BE2C (cell line): ENCODE data around the gene EXT2.

ENCODE experiments used
- DNase-seq: peaks from one replicate; pipeline ENCODE4 v3.0.0-alpha.2; 2020
- H3K27me3 ChIP-seq: fragments of 250-450 bp; sonication (Bioruptor Pico); 2 replicates; pipeline ENCODE4 v1.5.1; 2020; ENCODE audit warnings: mild to moderate bottlenecking
- H3K36me3 ChIP-seq: fragments of 250-450 bp; sonication (Bioruptor Pico); 2 replicates; pipeline ENCODE4 v1.5.1; 2020; ENCODE audit warnings: mild to moderate bottlenecking
- H3K4me1 ChIP-seq: fragments of 250-450 bp; sonication (Bioruptor Pico); 2 replicates; pipeline ENCODE4 v1.5.1; 2020
- H3K4me3 ChIP-seq: 2 replicates; pipeline ENCODE4 v1.5.1; 2011; ENCODE audit warnings: low read depth, low read length
- H3K9me3 ChIP-seq: fragments of 250-450 bp; sonication (Bioruptor Pico); 2 replicates; pipeline ENCODE4 v1.5.1; 2020
- TF ChIP-seq, protein P1 (sequence below): IDR thresholded peaks from 2 replicates; pipeline ENCODE4 v1.5.1; 2012; ENCODE audit warnings: mild to moderate bottlenecking, low read depth, low read length

The EXT2 gene

DNA sequence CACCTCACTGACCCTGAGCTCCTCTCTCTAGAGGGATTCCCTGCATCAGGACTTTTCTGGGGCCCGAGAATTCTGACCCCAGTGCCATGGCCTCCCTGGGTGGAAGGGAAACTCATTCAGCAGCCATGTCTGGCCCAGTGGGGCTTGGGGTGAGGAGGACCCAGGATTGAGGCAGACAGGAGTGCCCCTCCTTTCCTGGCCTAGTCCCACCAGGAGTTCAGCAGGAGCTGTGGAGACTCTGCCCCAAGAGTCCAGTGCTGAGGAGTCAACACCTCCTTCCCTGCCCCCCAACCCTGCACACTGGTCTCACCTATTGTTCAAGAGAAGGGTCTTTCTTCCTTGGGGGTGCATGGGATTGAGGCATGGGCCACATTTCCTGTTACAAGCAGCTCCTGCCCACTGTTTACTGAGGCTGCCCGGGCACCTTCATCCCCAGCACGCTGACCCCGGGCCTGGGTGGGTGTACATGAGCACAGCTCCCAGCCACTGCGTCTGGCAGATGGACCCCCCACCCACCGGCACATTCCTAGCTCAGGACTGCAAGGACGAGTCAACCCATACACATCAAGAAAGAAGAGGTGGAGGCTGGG lies 180.6 kb downstream of the EXT2 start:
- TF ChIP-seq, protein P1, sequence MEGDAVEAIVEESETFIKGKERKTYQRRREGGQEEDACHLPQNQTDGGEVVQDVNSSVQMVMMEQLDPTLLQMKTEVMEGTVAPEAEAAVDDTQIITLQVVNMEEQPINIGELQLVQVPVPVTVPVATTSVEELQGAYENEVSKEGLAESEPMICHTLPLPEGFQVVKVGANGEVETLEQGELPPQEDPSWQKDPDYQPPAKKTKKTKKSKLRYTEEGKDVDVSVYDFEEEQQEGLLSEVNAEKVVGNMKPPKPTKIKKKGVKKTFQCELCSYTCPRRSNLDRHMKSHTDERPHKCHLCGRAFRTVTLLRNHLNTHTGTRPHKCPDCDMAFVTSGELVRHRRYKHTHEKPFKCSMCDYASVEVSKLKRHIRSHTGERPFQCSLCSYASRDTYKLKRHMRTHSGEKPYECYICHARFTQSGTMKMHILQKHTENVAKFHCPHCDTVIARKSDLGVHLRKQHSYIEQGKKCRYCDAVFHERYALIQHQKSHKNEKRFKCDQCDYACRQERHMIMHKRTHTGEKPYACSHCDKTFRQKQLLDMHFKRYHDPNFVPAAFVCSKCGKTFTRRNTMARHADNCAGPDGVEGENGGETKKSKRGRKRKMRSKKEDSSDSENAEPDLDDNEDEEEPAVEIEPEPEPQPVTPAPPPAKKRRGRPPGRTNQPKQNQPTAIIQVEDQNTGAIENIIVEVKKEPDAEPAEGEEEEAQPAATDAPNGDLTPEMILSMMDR: no peak
- Histone ChIP-seq H3K9me3 (no peaks in the 10 kb centered on the region), H3K4me1 (no peaks in the 10 kb centered on the region), H3K27me3 (no peaks in the 10 kb centered on the region), H3K4me3 (no peak overlapping the region), H3K36me3 (no peaks in the 10 kb centered on the region)
- DNase-seq: no peak

DNA sequence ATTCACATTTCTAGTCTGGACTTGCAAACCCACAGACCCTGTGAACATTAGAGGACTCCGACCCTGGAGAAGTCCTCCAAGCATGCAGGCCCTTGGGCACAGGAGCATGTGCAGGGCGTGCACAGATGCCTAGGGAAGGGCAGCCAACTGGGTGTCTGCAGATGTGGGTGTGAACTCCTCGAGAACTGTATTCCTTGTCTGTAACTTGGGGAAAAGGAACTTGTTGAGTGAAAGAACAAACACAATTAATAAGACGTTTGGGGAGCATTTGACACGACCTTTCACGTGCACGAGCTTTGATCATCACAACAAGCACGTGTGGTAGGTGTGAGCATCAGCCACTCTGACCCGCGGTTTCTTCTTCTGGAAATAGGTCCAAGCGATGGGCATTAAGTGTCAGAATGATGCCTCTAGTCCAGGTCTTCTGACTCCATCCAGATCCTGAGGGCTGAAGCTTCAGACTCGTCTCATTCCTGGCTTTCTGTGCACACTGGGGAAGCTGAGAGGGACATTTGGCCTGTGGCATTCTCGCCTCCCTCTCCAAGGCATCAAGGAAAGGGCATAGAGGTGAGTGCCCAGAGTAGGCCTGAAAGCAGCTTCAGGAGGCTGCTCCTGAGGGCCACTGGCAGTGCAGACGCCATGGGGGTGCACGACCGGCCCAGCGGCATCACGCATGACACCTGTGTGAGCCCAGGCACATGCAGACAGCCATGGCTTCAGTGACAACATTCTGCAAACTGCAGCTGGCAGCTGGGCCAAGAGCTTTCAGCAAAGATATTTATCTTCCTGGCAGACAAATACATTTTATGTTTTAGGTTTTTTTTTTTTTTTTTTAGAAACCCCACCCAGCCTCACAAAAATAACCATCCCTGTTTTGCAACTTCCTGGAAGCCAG lies 182.0 kb downstream of the EXT2 start:
- H3K27me3 ChIP-seq: no peaks in the 10 kb centered on the region
- H3K36me3 ChIP-seq: no peaks in the 10 kb centered on the region

DNA sequence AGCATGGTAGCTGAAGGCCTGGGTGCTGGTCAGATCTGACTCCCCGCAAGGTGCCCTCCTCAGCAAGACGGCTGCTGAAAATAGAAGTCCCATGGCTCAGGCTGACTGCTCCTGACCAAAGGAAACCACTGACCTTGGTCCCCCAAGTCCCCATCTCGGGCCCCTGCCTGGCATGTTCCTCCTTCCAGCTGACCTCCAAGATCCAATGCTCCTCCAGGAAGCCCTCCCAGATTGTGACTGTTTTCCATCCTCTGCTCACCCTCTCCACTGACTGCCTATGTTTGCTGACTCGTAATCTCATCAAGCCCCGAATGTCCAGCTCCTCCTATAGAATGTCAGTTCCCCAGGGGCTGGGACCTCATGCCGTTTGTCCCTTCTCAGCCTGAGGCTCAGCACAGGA lies 184.0 kb downstream of the EXT2 start:
- no peaks in the 10 kb centered on the region for H3K4me1 ChIP-seq
- H3K9me3 ChIP-seq: no peaks in the 10 kb centered on the region
- DNase-seq: no peak
- TF ChIP-seq, protein P1: no peak
- H3K27me3 ChIP-seq: no peaks in the 10 kb centered on the region
- H3K4me3 ChIP-seq: no peak overlapping the region
- H3K36me3 ChIP-seq: no peaks in the 10 kb centered on the region

More for the DNA sequence above, 182.0 kb downstream of the EXT2 start:
- TF ChIP-seq, protein P1: no peak
- H3K9me3 ChIP-seq: no peaks in the 10 kb centered on the region
- no peak overlapping the region for H3K4me3 ChIP-seq
- DNase-seq: no peak
- no peaks in the 10 kb centered on the region for H3K4me1 ChIP-seq

DNA sequence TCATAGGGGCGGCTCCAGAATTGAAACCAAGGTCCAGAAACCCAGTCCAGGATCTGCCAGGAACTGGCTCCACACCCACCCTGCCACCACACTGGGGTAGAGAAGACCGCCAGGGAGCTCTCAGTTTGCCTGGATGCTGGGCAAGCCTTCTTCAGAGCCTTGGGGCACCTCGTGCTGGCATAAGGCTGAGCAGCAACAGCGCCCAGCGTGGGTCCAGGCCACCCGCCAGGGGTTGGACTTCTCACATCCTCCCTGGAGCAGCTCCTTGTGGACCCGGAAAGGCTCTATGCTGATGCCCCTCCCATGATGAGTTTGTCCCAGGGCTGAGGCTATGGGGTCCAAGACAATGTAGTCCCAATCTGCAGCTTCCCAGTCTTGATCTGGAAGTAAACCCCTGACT lies 184.8 kb downstream of the EXT2 start:
- no peak overlapping the region for H3K4me3 ChIP-seq
- no peak for DNase-seq
- TF ChIP-seq, protein P1: no peak
- no peaks in the 10 kb centered on the region for H3K27me3 ChIP-seq
- H3K4me1 ChIP-seq: no peaks in the 10 kb centered on the region
- H3K36me3 ChIP-seq: no peaks in the 10 kb centered on the region
- H3K9me3 ChIP-seq: no peaks in the 10 kb centered on the region

DNA sequence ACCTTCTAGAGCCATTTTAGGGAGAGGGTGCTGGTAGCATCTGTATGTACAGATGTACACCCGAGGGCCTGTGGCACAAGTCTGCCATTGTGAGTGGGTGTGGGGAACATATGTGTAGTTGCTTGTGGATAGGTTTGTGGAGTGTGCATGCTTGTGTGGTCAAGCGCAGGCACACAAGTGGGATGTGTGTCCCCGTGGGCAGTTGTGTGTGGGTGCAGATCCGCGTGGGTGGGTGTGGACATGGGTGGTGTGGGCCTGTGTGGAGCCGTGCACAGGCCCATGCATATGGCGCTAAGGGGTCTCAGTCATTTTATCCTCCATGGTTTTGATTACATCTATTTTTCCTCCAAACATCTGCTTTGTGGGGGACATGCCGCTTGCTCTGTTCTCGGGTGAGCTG lies 185.7 kb downstream of the EXT2 start:
- Histone ChIP-seq H3K36me3 (no peaks in the 10 kb centered on the region), H3K9me3 (no peaks in the 10 kb centered on the region), H3K4me3 (no peak overlapping the region), H3K4me1 (no peaks in the 10 kb centered on the region), H3K27me3 (no peaks in the 10 kb centered on the region)
- TF ChIP-seq, protein P1: no peak
- DNase-seq: no peak

DNA sequence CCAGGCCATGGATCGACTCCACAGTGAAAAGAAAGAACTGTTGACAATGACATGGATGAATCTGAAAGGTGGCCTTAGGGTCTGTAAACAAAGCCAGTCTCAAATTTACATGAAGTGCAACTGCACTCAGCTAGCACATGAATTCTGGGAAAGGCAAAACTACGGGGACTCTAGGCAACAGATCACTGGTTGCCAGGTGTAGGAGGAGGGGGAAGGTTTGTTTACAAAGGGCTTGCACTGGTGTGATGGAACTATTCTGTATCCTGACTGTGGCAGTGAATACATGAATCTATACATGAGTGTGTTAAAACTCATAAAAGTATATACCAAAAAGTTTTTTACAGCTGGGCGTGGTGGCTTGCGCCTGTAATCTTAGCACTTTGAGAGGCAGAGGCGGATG lies 187.1 kb downstream of the EXT2 start:
- no peaks in the 10 kb centered on the region for H3K27me3 ChIP-seq
- TF ChIP-seq, protein P1: no peak
- H3K4me3 ChIP-seq: no peak overlapping the region
- H3K4me1 ChIP-seq: no peaks in the 10 kb centered on the region
- H3K9me3 ChIP-seq: no peaks in the 10 kb centered on the region
- no peaks in the 10 kb centered on the region for H3K36me3 ChIP-seq
- no peak for DNase-seq
